SK-N-SH treated with all-trans-retinoic acid at 6 μM for 48 hours (cell line): Measurements from ENCODE around the gene POU4F3.

ENCODE experiments used
- ATAC-seq: fragments of 200-7000 bp; cut with Tn5 transposase; 3 replicates; pipeline ENCODE4 v1.9.1; 2020; ENCODE audit warnings: mild to moderate bottlenecking, moderate library complexity
- ARNTL ChIP-seq: fragments of 450-650 bp; formaldehyde crosslinking; IDR thresholded peaks from 2 replicates; pipeline ENCODE4 v1.5.0; 2020; ENCODE audit warnings: low read depth, mild to moderate bottlenecking, moderate library complexity, borderline replicate concordance
- BACH2 ChIP-seq: fragments of 250-450 bp; sonication (Bioruptor Pico); IDR thresholded peaks from 2 replicates; pipeline ENCODE4 v1.9.0; 2021; ENCODE audit warnings: mild to moderate bottlenecking, borderline replicate concordance
- CSDC2 ChIP-seq: fragments of 250-450 bp; sonication (Bioruptor Pico); IDR thresholded peaks from 2 replicates; pipeline ENCODE4 v1.5.0; 2020; ENCODE audit warnings: mild to moderate bottlenecking, moderate library complexity
- ESRRG ChIP-seq: fragments of 250-450 bp; sonication (Bioruptor Pico); IDR thresholded peaks from 2 replicates; pipeline ENCODE4 v1.6.1; 2021; ENCODE audit warnings: mild to moderate bottlenecking
- GLIS3 ChIP-seq: fragments of 250-450 bp; sonication (Bioruptor Pico); IDR thresholded peaks from 2 replicates; pipeline ENCODE4 v1.5.0; 2020; ENCODE audit warnings: mild to moderate bottlenecking, moderate library complexity
- ISL1 ChIP-seq: fragments of 250-450 bp; sonication (Bioruptor Pico); IDR thresholded peaks from 2 replicates; pipeline ENCODE4 v2.1.2; 2022; ENCODE audit warnings: mild to moderate bottlenecking, moderate library complexity
- OSR1 ChIP-seq: fragments of 250-450 bp; sonication (Bioruptor Pico); IDR thresholded peaks from 2 replicates; pipeline ENCODE4 v1.8.0; 2022; ENCODE audit warnings: moderate library complexity, mild to moderate bottlenecking, inconsistent platforms
- PPARA ChIP-seq: fragments of 250-450 bp; sonication (Bioruptor Pico); IDR thresholded peaks from 2 replicates; pipeline ENCODE4 v1.5.0; 2020; ENCODE audit warnings: mild to moderate bottlenecking, borderline replicate concordance
- RARB ChIP-seq: fragments of 250-450 bp; sonication (Bioruptor Pico); IDR thresholded peaks from 2 replicates; pipeline ENCODE4 v1.8.0; 2021; ENCODE audit warnings: mild to moderate bottlenecking, moderate library complexity
- SNAI2 ChIP-seq: fragments of 250-450 bp; sonication (Bioruptor Pico); IDR thresholded peaks from 2 replicates; pipeline ENCODE4 v1.5.0; 2020; ENCODE audit warnings: mild to moderate bottlenecking, moderate library complexity
- TCF4 ChIP-seq: fragments of 250-450 bp; sonication (Bioruptor Pico); IDR thresholded peaks from 2 replicates; pipeline ENCODE4 v1.8.0; 2021; ENCODE audit warnings: mild to moderate bottlenecking, moderate library complexity, borderline replicate concordance
- TOX ChIP-seq: fragments of 250-450 bp; sonication (Bioruptor Pico); IDR thresholded peaks from 2 replicates; pipeline ENCODE4 v1.8.0; 2021; ENCODE audit warnings: mild to moderate bottlenecking, moderate library complexity, borderline replicate concordance
- ZFP3 ChIP-seq: fragments of 250-450 bp; sonication (Bioruptor Pico); IDR thresholded peaks from 2 replicates; pipeline ENCODE4 v1.5.0; 2020; ENCODE audit warnings: mild to moderate bottlenecking, moderate library complexity
- ZFP30 ChIP-seq: fragments of 450-650 bp; formaldehyde crosslinking; IDR thresholded peaks from 2 replicates; pipeline ENCODE4 v1.5.0; 2022; ENCODE audit warnings: mild to moderate bottlenecking, moderate library complexity
- ZNF565 ChIP-seq: fragments of 450-650 bp; formaldehyde crosslinking; conservative IDR thresholded peaks from 2 replicates; pipeline ENCODE4 v1.5.0; 2020; ENCODE audit warnings: low read depth, mild to moderate bottlenecking, moderate library complexity
- ZNF70 ChIP-seq: fragments of 450-650 bp; formaldehyde crosslinking; IDR thresholded peaks from 2 replicates; pipeline ENCODE4 v1.5.0; 2020; ENCODE audit warnings: mild to moderate bottlenecking, moderate library complexity
- TF ChIP-seq, protein P1 (sequence below): fragments of 250-450 bp; sonication (Bioruptor Pico); IDR thresholded peaks from 2 replicates; pipeline ENCODE4 v1.5.1; 2021; ENCODE audit warnings: mild to moderate bottlenecking, moderate library complexity
- TF ChIP-seq, protein P2 (sequence below): fragments of 250-450 bp; sonication (Bioruptor Pico); IDR thresholded peaks from 2 replicates; pipeline ENCODE4 v1.5.1; 2020; ENCODE audit warnings: low read depth, mild to moderate bottlenecking, moderate library complexity
- TF ChIP-seq, protein P3 (sequence below): fragments of 250-450 bp; sonication (Bioruptor Pico); IDR thresholded peaks from 2 replicates; pipeline ENCODE4 v1.8.0; 2021; ENCODE audit warnings: low read depth, mild to moderate bottlenecking, moderate library complexity, borderline replicate concordance
- TF ChIP-seq, protein P4 (sequence below): fragments of 250-450 bp; sonication (Bioruptor Pico); IDR thresholded peaks from 2 replicates; pipeline ENCODE4 v1.5.0; 2020; ENCODE audit warnings: mild to moderate bottlenecking, moderate library complexity
- TF ChIP-seq, protein P5 (sequence below): fragments of 250-450 bp; sonication (Bioruptor Pico); IDR thresholded peaks from 2 replicates; pipeline ENCODE4 v1.8.0; 2020; ENCODE audit warnings: mild to moderate bottlenecking, moderate library complexity, borderline replicate concordance

Gene POU4F3

GRCh38 chr5:146327989-146328388 lies 10.7 kb upstream of the POU4F3 start (continued):
- TF ChIP-seq, protein P1, sequence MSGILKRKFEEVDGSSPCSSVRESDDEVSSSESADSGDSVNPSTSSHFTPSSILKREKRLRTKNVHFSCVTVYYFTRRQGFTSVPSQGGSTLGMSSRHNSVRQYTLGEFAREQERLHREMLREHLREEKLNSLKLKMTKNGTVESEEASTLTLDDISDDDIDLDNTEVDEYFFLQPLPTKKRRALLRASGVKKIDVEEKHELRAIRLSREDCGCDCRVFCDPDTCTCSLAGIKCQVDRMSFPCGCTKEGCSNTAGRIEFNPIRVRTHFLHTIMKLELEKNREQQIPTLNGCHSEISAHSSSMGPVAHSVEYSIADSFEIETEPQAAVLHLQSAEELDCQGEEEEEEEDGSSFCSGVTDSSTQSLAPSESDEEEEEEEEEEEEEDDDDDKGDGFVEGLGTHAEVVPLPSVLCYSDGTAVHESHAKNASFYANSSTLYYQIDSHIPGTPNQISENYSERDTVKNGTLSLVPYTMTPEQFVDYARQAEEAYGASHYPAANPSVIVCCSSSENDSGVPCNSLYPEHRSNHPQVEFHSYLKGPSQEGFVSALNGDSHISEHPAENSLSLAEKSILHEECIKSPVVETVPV = no peak
- no peak for TF ChIP-seq RARB (CRISPR knock-in tag)

GRCh38 chr5:146329697-146330096 lies 8.9 kb upstream of the POU4F3 start:
- ATAC-seq = no peak
- TF ChIP-seq RARB (CRISPR knock-in tag) = no peak
- TF ChIP-seq ARNTL (CRISPR knock-in tag) = no peak
- TF ChIP-seq ISL1 (CRISPR knock-in tag) = no peak
- TF ChIP-seq BACH2 = no peak
- TF ChIP-seq, protein P2, sequence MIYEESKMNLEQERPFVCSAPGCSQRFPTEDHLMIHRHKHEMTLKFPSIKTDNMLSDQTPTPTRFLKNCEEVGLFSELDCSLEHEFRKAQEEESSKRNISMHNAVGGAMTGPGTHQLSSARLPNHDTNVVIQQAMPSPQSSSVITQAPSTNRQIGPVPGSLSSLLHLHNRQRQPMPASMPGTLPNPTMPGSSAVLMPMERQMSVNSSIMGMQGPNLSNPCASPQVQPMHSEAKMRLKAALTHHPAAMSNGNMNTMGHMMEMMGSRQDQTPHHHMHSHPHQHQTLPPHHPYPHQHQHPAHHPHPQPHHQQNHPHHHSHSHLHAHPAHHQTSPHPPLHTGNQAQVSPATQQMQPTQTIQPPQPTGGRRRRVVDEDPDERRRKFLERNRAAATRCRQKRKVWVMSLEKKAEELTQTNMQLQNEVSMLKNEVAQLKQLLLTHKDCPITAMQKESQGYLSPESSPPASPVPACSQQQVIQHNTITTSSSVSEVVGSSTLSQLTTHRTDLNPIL (CRISPR knock-in tag) = no peak
- TF ChIP-seq, protein P3, sequence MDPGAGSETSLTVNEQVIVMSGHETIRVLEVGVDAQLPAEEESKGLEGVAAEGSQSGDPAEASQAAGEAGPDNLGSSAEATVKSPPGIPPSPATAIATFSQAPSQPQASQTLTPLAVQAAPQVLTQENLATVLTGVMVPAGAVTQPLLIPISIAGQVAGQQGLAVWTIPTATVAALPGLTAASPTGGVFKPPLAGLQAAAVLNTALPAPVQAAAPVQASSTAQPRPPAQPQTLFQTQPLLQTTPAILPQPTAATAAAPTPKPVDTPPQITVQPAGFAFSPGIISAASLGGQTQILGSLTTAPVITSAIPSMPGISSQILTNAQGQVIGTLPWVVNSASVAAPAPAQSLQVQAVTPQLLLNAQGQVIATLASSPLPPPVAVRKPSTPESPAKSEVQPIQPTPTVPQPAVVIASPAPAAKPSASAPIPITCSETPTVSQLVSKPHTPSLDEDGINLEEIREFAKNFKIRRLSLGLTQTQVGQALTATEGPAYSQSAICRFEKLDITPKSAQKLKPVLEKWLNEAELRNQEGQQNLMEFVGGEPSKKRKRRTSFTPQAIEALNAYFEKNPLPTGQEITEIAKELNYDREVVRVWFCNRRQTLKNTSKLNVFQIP = no peak
- no peak for TF ChIP-seq ZNF70
- no peak for TF ChIP-seq SNAI2 (CRISPR knock-in tag)
- TF ChIP-seq TCF4 (CRISPR knock-in tag) = no peak
- no peak for TF ChIP-seq OSR1 (CRISPR knock-in tag)
- TF ChIP-seq PPARA (CRISPR knock-in tag) = no peak
- no peak for TF ChIP-seq ZFP30 (CRISPR knock-in tag)
- TF ChIP-seq ZNF565 (CRISPR knock-in tag) = no peak
- TF ChIP-seq TOX = no peak
- TF ChIP-seq, protein P1 = no peak
- TF ChIP-seq ZFP3 = no peak
- TF ChIP-seq GLIS3 = no peak
- TF ChIP-seq, protein P4, sequence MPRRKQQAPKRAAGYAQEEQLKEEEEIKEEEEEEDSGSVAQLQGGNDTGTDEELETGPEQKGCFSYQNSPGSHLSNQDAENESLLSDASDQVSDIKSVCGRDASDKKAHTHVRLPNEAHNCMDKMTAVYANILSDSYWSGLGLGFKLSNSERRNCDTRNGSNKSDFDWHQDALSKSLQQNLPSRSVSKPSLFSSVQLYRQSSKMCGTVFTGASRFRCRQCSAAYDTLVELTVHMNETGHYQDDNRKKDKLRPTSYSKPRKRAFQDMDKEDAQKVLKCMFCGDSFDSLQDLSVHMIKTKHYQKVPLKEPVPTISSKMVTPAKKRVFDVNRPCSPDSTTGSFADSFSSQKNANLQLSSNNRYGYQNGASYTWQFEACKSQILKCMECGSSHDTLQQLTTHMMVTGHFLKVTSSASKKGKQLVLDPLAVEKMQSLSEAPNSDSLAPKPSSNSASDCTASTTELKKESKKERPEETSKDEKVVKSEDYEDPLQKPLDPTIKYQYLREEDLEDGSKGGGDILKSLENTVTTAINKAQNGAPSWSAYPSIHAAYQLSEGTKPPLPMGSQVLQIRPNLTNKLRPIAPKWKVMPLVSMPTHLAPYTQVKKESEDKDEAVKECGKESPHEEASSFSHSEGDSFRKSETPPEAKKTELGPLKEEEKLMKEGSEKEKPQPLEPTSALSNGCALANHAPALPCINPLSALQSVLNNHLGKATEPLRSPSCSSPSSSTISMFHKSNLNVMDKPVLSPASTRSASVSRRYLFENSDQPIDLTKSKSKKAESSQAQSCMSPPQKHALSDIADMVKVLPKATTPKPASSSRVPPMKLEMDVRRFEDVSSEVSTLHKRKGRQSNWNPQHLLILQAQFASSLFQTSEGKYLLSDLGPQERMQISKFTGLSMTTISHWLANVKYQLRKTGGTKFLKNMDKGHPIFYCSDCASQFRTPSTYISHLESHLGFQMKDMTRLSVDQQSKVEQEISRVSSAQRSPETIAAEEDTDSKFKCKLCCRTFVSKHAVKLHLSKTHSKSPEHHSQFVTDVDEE = no peak
- TF ChIP-seq CSDC2 (CRISPR knock-in tag) = no peak
- TF ChIP-seq ESRRG (CRISPR knock-in tag) = no peak

DNA sequence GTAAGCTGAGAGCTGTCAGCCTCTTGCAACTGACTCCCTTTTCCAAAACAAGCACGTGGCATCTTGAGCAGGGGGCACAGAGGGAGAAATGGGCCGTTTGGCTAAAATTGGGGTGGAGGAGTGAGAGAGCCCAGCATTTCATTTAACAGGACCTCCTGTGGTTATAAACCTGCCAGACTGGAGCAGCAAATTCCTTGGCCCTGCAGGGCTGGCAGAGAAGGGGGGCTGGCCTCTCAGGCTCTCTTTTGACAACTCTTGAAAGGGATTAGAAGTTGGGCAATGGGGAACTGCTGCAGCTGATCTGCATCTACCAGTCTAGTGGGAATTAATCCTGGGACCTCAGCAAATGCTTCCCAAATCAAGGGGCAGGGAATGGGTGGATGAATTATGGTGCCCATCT lies 7.2 kb upstream of the POU4F3 start:
- TF ChIP-seq ZFP30 (CRISPR knock-in tag) = no peak
- no peak for ATAC-seq

GRCh38 chr5:146334074-146334533 lies 4.5 kb upstream of the POU4F3 start:
- no peak for ATAC-seq

More at GRCh38 chr5:146334074-146334533, 4.5 kb upstream of the POU4F3 start:
- no peak for TF ChIP-seq ZFP3
- TF ChIP-seq, protein P1 = no peak
- no peak for TF ChIP-seq OSR1 (CRISPR knock-in tag)
- TF ChIP-seq, protein P5, sequence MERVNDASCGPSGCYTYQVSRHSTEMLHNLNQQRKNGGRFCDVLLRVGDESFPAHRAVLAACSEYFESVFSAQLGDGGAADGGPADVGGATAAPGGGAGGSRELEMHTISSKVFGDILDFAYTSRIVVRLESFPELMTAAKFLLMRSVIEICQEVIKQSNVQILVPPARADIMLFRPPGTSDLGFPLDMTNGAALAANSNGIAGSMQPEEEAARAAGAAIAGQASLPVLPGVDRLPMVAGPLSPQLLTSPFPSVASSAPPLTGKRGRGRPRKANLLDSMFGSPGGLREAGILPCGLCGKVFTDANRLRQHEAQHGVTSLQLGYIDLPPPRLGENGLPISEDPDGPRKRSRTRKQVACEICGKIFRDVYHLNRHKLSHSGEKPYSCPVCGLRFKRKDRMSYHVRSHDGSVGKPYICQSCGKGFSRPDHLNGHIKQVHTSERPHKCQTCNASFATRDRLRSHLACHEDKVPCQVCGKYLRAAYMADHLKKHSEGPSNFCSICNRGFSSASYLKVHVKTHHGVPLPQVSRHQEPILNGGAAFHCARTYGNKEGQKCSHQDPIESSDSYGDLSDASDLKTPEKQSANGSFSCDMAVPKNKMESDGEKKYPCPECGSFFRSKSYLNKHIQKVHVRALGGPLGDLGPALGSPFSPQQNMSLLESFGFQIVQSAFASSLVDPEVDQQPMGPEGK = no peak
